Hepatocyte (in vitro differentiated cells): Measurements from ENCODE around the gene SMYD1. TPM values are rescaled to one million over a fixed set of nuclear protein-coding genes. Genes with fewer than 3 reads are reported as not detected.
"Not testable (repeated sequence)": the region's sequence is repeated elsewhere in the genome, so short reads cannot be mapped to it uniquely, and the experiment has no call there.

Experiments
- DNase-seq: peaks from one replicate; pipeline ENCODE4 v3.0.0-alpha.2; 2016; ENCODE audit warnings: low spot score
- H2AFZ ChIP-seq: fragments of 200-600 bp; sonication (generic); 2 replicates; pipeline ENCODE4 v1.6.0; 2016; ENCODE audit warnings: antibody characterized with exemption, mild to moderate bottlenecking
- H3K27ac ChIP-seq: fragments of 200-600 bp; sonication (generic); 2 replicates; pipeline ENCODE4 v1.5.1; 2016; ENCODE audit warnings: mild to moderate bottlenecking
- H3K27me3 ChIP-seq: fragments of 200-600 bp; sonication (generic); 2 replicates; pipeline ENCODE4 v1.6.1; 2016
- H3K36me3 ChIP-seq: fragments of 200-600 bp; sonication (generic); replicated peaks from 2 replicates; pipeline ENCODE4 v1.5.1; 2016; ENCODE audit warnings: low read depth; ENCODE audit not compliant: insufficient read depth
- H3K4me1 ChIP-seq: fragments of 200-600 bp; sonication (generic); 2 replicates; pipeline ENCODE4 v1.5.1; 2016; ENCODE audit warnings: mild to moderate bottlenecking, moderate library complexity; ENCODE audit not compliant: insufficient read depth
- H3K4me2 ChIP-seq: fragments of 200-600 bp; sonication (generic); 2 replicates; pipeline ENCODE4 v1.6.0; 2016
- H3K4me3 ChIP-seq: fragments of 200-600 bp; sonication (generic); 2 replicates; pipeline ENCODE4 v1.5.1; 2016; ENCODE audit warnings: mild to moderate bottlenecking
- H3K79me2 ChIP-seq: fragments of 200-600 bp; sonication (generic); 2 replicates; pipeline ENCODE4 v1.6.0; 2017; ENCODE audit warnings: mild to moderate bottlenecking
- H3K9me2 ChIP-seq: fragments of 200-600 bp; sonication (generic); replicated peaks from 2 replicates; pipeline ENCODE4 v1.6.0; 2017; ENCODE audit warnings: mild to moderate bottlenecking; ENCODE audit not compliant: insufficient read depth
- H3K9me3 ChIP-seq: fragments of 200-600 bp; sonication (generic); 2 replicates; pipeline ENCODE4 v1.5.1; 2016; ENCODE audit warnings: low read depth, mild to moderate bottlenecking
- H4K20me1 ChIP-seq: fragments of 200-600 bp; sonication (generic); 2 replicates; pipeline ENCODE4 v1.6.0; 2016; ENCODE audit warnings: mild to moderate bottlenecking; ENCODE audit not compliant: insufficient read depth, poor library complexity, severe bottlenecking
- CTCF ChIP-seq: fragments of 200-600 bp; sonication (generic); IDR thresholded peaks from 2 replicates; pipeline ENCODE4 v1.5.1; 2016; ENCODE audit warnings: antibody characterized with exemption, mild to moderate bottlenecking; ENCODE audit not compliant: poor library complexity
- EZH2 ChIP-seq: fragments of 200-600 bp; sonication (generic); IDR thresholded peaks from 2 replicates; pipeline ENCODE4 v1.6.1; 2016; ENCODE audit warnings: antibody characterized with exemption, mild to moderate bottlenecking, borderline replicate concordance
- EZH2phosphoT487 ChIP-seq: fragments of 200-600 bp; sonication (generic); IDR thresholded peaks from one replicate; pipeline ENCODE4 v1.6.1; 2018; ENCODE audit warnings: antibody characterized with exemption, mild to moderate bottlenecking, low read depth, moderate library complexity; ENCODE audit not compliant: unreplicated experiment, severe bottlenecking
- WGBS: methylation state at CpG from one replicate; pipeline ENCODE4 v1.1.6; 2016; ENCODE audit warnings: low lambda C conversion rate; ENCODE audit errors: missing lambda C conversion rate; 5-methylcytosine and 5-hydroxymethylcytosine counted together
- polyA plus RNA-seq: library from polyadenylated mRNA; unstranded; fragments of >200 nt; fragmentation: Nextera tagmentation; extraction: Ambion mirVana; gene quantifications from 2 replicates; pipeline ENCODE4 v1.2.1, GENCODE V29; 2016
- total RNA-seq: library from RNA; depleted of rRNA; stranded (reverse); fragments of >200 nt; gene quantifications from 2 replicates; pipeline ENCODE4 v1.2.3, GENCODE V29; 2014

Gene SMYD1
- total RNA-seq, result not detected in 2 replicates
- polyA plus RNA-seq, result 0.10 TPM in 1 of 2 replicates, not detected in the other

GRCh38 chr2:88067598-88067997, at the start of gene SMYD1:
Gene SMYD1 (plus strand): TSS chr2:88067825. CDS start chr2:88067865, 40 bp downstream.
- 73% methylated on average over 8 of the region's 8 CpGs for WGBS
- DNase-seq, result no peak
- no peak within 1 kb of the TSS for H3K4me2 ChIP-seq
- no peak within 1 kb of the TSS for H3K27ac ChIP-seq
- H3K79me2 ChIP-seq, result no peaks in the 10 kb centered on the region
- H3K4me1 ChIP-seq, result no peaks in the 10 kb centered on the region
- no peaks in the 10 kb centered on the region for H3K9me3 ChIP-seq
- no peaks in the 10 kb centered on the region for H3K27me3 ChIP-seq
- H3K9me2 ChIP-seq, result no peaks in the 10 kb centered on the region
- no peak for TF ChIP-seq CTCF
- TF ChIP-seq EZH2phosphoT487, result no peak
- no peak for TF ChIP-seq EZH2
- no peak within 1 kb of the TSS for H3K4me3 ChIP-seq
- H3K36me3 ChIP-seq, result no peaks in the 10 kb centered on the region
- no peaks in the 10 kb centered on the region for H4K20me1 ChIP-seq
- H2AFZ ChIP-seq, result no peak within 1 kb of the TSS

- not testable (repeated sequence) for H3K36me3 ChIP-seq, H3K27ac ChIP-seq, H4K20me1 ChIP-seq, H3K9me3 ChIP-seq, H3K4me3 ChIP-seq, H3K9me2 ChIP-seq, H3K27me3 ChIP-seq, H2AFZ ChIP-seq, DNase-seq, H3K4me1 ChIP-seq, H3K4me2 ChIP-seq, H3K79me2 ChIP-seq
- WGBS, result 83% methylated on average over 11 of the region's 11 CpGs
Measured at GRCh38 chr2:88018077-88018805, 49.4 kb upstream of the SMYD1 start.

- Histone ChIP-seq H4K20me1 (no peaks in the 10 kb centered on the region), H3K4me1 (peaks cover 5% of the 10 kb centered on the region), H3K9me2 (no peaks in the 10 kb centered on the region), H3K4me2 (no peak overlapping the region), H3K36me3 (no peaks in the 10 kb centered on the region), H3K79me2 (no peaks in the 10 kb centered on the region), H3K4me3 (no peak overlapping the region), H3K27ac (no peak overlapping the region), H2AFZ (no peak overlapping the region), H3K27me3 (no peaks in the 10 kb centered on the region), H3K9me3 (no peaks in the 10 kb centered on the region)
- TF ChIP-seq EZH2phosphoT487, result no peak
- no peak for DNase-seq
- 82% methylated on average over 6 of the region's 6 CpGs for WGBS
Measured at GRCh38 chr2:88018909-88019308, 48.7 kb upstream of the SMYD1 start.

GRCh38 chr2:88019985-88020384, 47.6 kb upstream of the SMYD1 start:
- Histone ChIP-seq H3K9me2 (no peaks in the 10 kb centered on the region), H3K27me3 (no peaks in the 10 kb centered on the region), H3K4me2 (no peak overlapping the region), H3K4me1 (peaks cover 5% of the 10 kb centered on the region), H3K36me3 (no peaks in the 10 kb centered on the region), H3K4me3 (no peak overlapping the region), H2AFZ (no peak overlapping the region), H3K9me3 (no peaks in the 10 kb centered on the region), H3K27ac (no peak overlapping the region), H4K20me1 (no peaks in the 10 kb centered on the region), H3K79me2 (no peaks in the 10 kb centered on the region)
- WGBS, result 89% methylated on average over 3 of the region's 3 CpGs
- no peak for DNase-seq
- TF ChIP-seq CTCF (no peak), EZH2phosphoT487 (no peak), EZH2 (no peak)
